Measurements from ENCODE around the gene NUP214.

GRCh38 chr9:131253891-131254491 lies 128.6 kb downstream of the NUP214 start:
- no peak for TF ChIP-seq REST (IDR thresholded peaks at IDR 0.05; ENCODE audit: insufficient read depth in 1 of 2, low read depth in 2 of 2, low read length in 1 of 2)
- TF ChIP-seq, protein P1, sequence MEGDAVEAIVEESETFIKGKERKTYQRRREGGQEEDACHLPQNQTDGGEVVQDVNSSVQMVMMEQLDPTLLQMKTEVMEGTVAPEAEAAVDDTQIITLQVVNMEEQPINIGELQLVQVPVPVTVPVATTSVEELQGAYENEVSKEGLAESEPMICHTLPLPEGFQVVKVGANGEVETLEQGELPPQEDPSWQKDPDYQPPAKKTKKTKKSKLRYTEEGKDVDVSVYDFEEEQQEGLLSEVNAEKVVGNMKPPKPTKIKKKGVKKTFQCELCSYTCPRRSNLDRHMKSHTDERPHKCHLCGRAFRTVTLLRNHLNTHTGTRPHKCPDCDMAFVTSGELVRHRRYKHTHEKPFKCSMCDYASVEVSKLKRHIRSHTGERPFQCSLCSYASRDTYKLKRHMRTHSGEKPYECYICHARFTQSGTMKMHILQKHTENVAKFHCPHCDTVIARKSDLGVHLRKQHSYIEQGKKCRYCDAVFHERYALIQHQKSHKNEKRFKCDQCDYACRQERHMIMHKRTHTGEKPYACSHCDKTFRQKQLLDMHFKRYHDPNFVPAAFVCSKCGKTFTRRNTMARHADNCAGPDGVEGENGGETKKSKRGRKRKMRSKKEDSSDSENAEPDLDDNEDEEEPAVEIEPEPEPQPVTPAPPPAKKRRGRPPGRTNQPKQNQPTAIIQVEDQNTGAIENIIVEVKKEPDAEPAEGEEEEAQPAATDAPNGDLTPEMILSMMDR (IDR thresholded peaks at IDR 0.05) = no peak
- no peak for TF ChIP-seq POLR2AphosphoS5 (IDR thresholded peaks at IDR 0.05; ENCODE audit: low read depth, low read length)
- no peak for TF ChIP-seq SIN3A (IDR thresholded peaks at IDR 0.05; ENCODE audit: borderline replicate concordance, insufficient read depth, low read depth, low read length)

All from Panc1 (cell line).